HG02588 (cell line): ENCODE results near the gene NUMBL.
"Not testable (repeated sequence)": the region's sequence is repeated elsewhere in the genome, so short reads cannot be mapped to it uniquely, and the experiment has no call there.

Experiments used
- ATAC-seq: cut with Tn5 transposase; IDR thresholded peaks from one replicate; pipeline ENCODE4 v1.9.1; 2021; ENCODE audit warnings: mild to moderate bottlenecking, moderate library complexity; ENCODE audit not compliant: unreplicated experiment

Gene NUMBL

GRCh38 chr19:40690050-40690692, at the start of gene NUMBL:
TSS of gene NUMBL (minus strand) at chr19:40690651. CDS start at chr19:40690483, 168 bp downstream.
- no peak for ATAC-seq

DNA sequence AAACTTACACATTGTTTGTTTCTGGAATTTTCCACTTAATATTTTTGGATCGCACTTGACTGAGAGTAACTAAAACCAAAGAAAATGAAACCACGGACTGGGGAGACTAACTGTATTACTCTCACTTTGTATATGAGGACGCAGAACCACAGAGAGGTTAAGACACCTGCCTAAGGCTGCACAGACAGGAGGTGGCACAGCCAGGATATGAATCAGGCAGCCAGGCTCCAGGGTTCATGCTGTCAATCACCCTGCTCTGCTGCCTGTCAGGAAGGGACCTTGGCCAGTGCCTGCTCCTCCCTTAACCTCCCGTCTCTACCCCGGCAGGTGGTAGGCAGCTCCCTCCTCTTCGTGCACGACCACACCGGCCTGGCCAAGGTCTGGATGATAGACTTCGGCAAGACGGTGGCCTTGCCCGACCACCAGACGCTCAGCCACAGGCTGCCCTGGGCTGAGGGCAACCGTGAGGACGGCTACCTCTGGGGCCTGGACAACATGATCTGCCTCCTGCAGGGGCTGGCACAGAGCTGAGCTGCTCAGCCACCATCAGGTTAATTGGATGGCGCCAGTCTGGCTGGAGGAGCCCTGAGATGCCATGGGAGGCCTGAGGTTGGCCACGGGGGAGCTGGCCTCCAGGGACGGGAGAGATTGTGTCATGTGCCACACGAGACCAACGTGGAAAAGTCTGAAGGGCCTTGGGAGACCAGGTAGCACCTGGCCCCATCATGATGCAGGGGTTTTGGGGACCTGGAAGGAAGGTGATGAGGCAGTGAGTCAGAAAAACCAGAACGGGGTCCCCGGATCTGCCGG, 48.8 kb upstream of the NUMBL start:
- ATAC-seq: no peak

DNA sequence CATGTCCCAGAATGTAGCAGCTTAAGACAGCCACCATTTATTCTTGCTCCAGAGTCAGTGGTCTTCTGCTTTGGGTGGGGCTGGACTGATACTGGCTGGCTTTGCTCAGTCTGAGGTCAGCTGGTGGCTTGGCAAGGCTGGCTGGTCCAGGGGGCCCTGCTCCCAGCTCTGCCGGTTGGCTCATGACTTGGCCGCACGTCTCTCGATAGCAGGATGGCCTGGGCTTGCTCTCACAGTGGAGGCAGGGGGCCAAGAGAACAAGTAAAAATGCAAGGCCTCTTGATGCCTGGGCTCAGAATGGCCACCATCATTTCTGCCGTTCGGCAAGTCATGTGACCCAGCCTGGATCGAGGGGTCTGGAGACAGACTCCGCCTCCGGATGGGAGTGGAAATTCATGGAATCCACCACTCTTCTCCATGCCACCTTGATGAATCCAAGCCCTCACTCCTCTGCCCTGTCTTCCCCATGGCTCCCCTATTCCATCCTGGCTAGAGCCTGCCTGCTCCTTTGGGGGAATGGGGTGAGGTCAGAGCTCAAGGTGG, 46.7 kb upstream of the NUMBL start:
- ATAC-seq: no peak

- ATAC-seq: no peak
These were observed 46.2 kb upstream of the NUMBL start for GRCh38 chr19:40736661-40737060.

- ATAC-seq: no peak
These were observed 44.7 kb upstream of the NUMBL start for GRCh38 chr19:40735013-40735771.

DNA sequence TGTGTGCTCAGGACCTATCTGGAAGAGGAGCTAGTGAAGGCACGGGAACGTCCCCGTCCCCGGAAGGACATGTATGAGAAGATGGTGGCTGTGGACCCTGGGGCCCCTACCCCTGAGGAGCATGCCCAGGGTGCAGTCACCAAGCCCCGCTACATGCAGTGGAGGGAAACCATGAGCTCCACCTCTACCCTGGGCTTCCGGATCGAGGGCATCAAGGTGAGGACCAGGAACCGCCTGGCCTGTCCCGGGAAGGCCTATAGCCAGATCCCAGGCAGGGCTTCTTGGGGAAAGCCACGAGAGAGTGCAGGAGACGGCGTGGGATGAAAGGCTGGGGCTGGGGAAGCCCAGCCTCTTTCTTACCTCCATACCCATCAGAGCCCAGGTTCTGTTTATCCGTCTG, 42.7 kb upstream of the NUMBL start:
- no peak for ATAC-seq

GRCh38 chr19:40732304-40732703, 41.9 kb upstream of the NUMBL start:
- not testable (repeated sequence) for ATAC-seq

GRCh38 chr19:40730065-40730464, 39.6 kb upstream of the NUMBL start:
- not testable (repeated sequence) for ATAC-seq

GRCh38 chr19:40726279-40726678, 35.8 kb upstream of the NUMBL start:
- no peak for ATAC-seq

- ATAC-seq: no peak
These were observed 34.4 kb upstream of the NUMBL start for GRCh38 chr19:40724855-40725254.

DNA sequence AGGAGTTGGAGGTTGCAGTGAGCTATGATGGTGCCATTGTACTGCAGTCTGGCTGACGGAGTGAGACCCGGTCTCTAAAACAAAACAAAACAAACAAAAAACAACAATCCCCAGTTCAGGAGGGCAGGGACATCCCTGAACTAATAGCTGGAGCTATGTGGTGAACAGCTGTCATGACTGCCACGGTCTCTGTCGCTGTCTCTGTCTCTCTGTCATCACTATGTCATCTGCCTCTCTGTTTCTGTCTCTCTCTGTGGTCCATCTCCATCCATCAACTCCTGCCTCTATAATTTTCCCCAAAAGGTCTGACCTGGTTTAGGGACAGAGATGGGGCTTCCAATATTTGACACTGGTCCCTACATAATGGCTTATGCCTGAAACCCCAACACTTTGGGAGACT, 33.9 kb upstream of the NUMBL start:
- ATAC-seq: no peak

DNA sequence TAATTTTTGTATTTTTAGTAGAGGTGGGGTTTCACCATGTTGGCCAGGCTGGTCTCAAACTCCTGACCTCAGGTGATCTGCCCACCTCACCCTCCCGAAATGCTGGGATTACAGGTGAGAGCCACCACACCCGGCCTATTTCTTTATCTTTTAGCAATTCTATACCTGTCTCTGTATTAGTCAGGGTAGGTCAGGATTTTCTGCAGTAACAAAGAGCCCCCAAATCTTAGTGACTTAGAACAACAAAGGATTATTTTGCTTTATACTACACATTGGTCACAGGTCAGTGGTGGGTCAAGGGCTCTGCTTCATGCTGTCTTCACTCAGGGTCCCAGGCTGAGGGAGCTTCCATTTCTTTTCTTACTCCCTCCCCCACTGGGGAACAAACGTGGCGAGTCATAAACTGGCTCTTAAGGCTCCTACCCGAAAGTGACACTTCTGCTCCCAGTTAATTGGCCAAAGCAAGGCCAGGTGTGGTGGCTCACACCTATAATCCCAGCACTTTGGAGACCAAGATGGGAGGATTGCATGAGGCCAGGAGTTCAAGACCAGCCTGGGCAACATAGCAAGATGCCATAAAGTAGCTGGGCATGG, 33.3 kb upstream of the NUMBL start:
- ATAC-seq: no peak

GRCh38 chr19:40721936-40722661, 31.6 kb upstream of the NUMBL start:
- no peak for ATAC-seq

GRCh38 chr19:40721140-40721486, 30.7 kb upstream of the NUMBL start:
- no peak for ATAC-seq

DNA sequence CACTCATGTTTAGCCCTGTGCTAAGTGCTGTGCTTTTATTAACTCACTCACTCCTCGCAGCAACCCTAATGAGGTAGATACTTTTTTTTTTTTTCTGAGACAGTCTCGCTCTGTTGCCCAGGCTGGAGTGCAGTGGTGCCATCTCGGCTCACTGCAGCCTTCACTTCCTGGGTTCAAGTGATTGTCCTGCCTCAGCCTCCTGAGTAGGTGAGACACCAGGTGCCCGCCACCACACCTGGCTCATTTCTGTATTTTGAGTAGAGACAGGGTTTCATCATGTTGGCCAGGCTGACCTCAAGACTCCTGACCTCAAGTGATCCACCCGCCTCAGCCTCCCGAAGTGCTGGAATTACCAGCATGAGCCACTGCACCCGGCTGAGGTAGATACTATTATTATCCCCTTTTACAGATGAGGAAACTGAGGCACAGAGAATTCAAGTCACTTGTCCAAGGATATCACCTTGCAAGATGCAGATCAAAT, 29.0 kb upstream of the NUMBL start:
- ATAC-seq: no peak

GRCh38 chr19:40718774-40719391, 28.4 kb upstream of the NUMBL start:
- ATAC-seq: no peak

DNA sequence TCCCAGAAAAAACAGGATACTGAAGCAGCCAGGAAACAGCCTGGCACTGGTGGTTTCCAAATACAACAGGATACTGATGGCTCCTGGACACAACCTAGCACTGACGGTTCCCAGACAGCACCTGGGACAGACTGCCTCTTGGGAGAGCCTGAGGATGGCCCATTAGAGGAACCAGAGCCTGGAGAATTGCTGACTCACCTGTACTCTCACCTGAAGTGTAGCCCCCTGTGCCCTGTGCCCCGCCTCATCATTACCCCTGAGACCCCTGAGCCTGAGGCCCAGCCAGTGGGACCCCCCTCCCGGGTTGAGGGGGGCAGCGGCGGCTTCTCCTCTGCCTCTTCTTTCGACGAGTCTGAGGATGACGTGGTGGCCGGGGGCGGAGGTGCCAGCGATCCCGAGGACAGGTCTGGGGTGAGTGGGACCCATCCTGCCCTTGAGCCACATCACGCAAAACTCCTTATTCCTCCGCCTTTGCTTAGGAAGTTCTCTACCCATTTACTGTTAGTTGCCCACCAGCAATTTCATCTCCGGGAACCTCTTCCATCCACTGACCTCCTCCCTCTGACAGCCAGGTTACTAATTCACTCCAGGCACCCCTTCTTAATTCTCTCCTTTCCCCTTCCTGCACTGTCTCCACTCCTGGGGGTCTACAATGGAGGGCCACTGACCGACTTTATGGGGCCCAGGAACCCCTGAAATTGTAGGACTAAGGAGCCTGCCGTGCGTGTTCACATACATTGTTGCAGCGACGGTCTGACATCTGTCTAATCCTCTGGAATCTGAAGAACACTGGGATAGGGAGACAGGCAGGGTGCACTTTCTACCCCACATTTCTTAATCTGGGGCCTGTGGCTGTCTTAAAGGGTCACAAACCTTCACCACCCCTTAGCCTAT, 27.7 kb upstream of the NUMBL start:
- ATAC-seq: no peak

DNA sequence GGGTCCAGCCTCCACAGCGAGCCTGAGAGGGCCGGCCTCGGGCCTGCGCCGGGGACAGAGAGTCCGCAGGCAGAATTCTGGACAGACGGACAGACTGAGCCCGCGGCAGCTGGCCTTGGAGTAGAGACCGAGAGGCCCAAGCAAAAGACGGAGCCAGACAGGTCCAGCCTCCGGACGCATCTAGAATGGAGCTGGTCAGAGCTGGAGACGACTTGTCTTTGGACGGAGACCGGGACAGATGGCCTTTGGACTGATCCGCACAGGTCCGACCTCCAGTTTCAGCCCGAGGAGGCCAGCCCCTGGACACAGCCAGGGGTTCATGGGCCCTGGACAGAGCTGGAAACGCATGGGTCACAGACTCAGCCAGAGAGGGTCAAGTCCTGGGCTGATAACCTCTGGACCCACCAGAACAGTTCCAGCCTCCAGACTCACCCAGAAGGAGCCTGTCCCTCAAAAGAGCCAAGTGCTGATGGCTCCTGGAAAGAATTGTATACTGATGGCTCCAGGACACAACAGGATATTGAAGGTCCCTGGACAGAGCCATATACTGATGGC, 27.0 kb upstream of the NUMBL start:
- no peak for ATAC-seq
